ENCODE data around the gene DPCD.

DPCD gene

GRCh38 chr10:101588879-101589278 is 758 bp downstream of the DPCD start:
- no peak for DNase-seq

DNA sequence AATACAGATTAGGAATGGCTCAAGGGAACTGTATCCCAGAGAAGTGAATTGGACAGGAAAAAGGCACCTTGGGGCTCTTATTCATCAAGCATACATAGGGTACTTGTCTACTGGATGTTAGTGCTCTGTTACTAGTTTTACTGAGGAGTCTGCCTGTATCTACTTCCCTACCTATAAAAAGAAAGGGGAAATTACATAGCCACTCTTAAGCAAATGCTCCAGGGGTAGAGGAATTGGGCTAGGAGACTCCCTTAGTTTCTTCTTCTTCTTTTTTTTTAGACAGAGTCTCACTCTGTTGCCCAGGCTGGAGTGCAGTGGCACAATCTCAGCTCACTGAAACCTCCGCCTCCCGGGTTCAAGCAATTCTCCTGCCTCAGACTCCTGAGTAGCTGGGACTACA is 5.2 kb downstream of the DPCD start:
- peak; percentile 60 to 65 for DNase-seq

DNA sequence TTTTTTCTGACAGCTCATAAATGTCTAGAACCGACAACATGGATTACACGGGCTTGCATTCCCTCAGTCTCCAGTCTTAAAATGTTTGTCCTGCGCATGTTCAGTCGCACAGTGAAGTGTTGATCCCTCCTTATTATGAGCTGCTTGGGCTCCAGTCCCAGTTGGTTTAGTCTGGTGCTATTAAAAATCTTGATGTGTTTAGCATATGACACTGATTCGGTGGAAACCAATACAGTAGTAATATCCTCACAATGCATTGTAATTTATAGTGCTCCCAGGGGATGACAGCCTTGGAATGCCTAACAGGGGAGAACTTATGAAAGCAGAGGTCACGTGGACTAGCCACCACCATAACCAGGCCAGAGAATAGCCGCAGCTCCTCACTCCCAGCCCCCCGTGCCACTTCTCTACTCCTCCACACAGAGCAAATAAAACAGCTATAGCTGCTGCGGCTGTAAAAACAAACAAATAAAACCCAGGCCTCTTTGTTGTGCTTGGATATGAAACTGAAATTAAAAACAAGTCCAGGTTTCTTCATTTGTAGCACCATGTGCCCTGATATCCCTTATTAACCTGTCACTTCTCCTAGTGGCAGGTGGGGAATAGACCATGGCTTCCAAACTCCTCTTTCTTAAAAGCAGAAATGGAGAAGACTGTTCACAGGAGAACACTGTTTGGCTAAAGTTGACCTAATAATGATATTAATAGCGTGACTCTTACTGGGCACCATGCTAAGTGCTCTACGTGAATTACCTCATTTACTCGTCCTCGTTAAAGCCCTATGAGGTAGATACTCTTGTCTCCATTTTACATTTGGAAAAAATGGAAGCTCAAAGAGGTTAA is 7.7 kb downstream of the DPCD start:
- DNase-seq, result no peak

GRCh38 chr10:101597091-101597900 is 9.2 kb downstream of the DPCD start:
- DNase-seq, result no peak

- DNase-seq, result no peak
Measured at GRCh38 chr10:101601541-101601940, 13.4 kb downstream of the DPCD start.

DNA sequence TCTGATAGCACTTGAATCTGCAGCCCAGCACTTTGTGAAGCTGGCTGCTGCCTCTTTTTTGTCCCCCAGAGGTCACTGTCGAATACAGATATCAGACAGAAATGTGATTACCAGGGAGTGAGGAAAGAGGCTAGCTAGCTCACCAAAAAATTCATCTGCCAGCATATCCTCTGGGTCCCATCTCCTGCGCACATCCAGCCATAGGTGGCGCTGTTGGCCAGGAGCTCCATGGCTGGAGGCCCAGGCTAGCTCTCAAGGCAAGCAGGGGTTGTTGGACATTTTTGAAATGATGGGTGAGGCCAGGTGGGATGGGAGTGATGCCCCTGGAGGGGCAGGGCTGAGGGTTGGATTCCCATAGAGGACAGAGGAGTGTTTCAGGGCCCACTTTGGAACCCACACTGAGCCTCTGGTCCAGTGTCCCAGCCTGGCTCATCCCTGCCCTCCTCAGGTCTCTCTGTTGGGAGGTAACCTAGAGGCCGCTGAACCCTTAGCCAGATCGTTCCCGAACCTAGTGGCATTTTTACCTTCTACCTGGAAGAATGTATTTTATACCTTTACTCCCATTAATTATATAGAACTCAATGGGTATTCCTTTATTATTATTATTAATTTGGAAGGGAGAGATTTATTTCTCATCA is 14.8 kb downstream of the DPCD start:
- DNase-seq, result peak; percentile 22 to 76

DNA sequence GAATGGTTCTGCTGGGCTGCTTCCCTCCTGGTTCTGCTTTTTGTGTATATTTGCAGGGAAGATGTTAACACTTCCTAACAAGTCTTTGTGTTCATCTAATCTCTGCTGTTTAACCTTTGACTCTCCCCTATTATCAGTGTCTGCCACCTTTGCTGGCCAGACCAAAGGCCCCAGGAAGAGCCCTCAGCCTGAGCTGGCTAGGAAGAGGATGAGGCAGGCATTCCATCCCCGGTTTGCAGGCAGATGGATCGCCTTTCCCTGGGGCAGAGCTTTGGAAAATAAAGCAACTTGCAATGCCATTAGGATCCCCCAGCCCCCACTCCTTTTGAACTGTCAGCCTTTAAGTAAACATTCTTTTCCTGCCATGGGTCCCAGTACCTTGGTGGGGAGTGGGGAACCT is 19.0 kb downstream of the DPCD start:
- no peak for DNase-seq

GRCh38 chr10:101609481-101609880 is 21.4 kb downstream of the DPCD start:
- DNase-seq, result peak in 1 of 2 donors; percentile 15

- DNase-seq, result no peak
Measured at GRCh38 chr10:101611096-101611905, 23.2 kb downstream of the DPCD start.

- DNase-seq, result no peak
Measured at GRCh38 chr10:101612086-101612485, 24.0 kb downstream of the DPCD start.

DNA sequence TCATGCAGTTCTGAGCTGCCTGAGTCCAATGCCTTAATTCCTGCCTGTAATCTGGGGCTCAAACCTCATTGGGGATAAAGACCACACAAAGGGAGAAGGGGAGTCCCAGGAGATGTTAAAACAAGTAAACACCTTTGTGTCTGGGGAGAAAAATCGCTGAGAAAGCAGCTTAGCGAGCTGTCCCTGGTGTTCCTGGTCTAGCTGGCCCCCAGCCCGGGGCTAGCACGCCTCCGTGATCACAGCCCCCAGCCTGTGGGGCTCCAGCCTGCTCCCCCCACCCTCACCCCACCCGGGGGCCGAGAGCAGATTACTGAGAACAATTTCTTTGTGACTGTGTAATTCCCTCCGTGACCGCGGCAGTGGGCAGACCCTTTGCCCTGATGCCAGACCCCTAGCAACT is 24.8 kb downstream of the DPCD start:
- DNase-seq, result no peak

GRCh38 chr10:101613646-101614045 is 25.5 kb downstream of the DPCD start:
- no peak for DNase-seq

DNA sequence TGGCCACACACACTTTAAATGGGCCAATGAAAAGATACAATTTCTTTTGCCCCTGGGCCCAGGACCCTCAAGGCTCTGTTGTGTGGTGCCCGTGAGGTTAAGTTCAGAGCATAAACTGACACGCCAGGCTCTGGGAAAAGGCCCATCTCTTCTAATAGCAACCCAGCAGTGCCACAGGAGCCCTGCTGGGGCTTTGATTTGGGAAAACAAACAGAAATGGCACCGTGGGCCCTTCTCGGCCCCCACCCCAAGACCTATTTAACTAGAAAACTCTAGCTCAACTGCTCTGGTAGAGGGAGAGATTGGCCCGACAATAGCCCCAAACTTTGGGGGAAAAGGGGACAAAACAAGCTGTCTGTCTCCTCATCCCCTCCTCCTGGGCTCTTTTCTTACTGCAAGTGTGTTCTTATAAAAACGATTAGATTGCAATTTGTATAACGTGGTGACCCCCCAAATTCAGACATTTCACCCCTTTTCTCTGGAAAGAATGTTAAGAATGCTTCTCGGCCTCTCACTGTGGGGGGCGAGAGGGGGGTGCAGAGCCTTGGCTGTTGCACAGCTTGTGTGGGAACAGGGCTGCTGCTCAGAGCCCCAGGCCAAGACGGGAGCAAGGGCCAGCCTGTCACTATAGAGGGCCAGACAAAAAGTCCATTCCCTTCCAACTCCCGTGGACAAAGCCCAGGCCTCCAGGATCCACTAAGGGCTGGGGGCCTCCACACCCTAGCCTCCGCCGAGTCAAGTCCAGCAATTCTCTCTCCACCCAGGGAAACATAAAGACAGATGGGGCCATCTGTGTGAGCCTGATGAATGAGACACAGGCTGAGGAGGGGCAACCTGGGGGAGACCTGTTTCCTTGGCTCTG is 26.8 kb downstream of the DPCD start:
- DNase-seq, result no peak

- no peak for DNase-seq
Measured at GRCh38 chr10:101615525-101616116, 27.5 kb downstream of the DPCD start.

DNA sequence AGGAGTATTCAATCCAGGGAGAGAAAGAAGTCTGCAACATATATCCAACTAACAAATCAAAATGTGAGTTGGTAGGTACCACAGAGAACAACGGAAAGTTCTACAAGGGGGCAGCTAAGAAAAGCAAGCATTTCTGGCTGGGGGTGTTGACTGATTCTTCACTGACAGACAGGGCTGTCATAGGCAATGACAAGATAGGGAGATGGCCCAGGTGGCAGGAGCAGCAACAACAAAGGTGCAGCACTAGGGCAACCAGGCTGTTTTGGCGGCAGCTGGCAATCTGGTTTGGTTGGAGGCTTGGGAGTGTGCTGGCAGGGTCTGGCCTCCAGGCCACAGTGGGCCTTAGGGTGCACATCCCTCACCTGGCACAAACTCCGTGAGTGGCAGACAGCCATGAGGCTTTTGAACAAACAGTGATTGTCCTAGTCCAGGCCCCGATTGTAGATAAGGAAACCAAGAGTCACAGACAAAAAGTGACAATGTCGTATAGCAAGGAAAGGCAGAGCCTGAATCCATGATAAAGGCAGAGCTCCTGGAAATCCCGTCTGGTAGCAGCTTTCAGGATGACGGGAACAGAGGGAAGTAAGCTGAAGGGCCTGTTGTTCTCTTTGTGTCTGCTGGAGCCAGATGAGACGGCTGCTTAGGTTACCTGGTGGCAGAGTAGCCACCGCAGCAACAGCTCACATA is 28.4 kb downstream of the DPCD start:
- DNase-seq, result no peak

DNA sequence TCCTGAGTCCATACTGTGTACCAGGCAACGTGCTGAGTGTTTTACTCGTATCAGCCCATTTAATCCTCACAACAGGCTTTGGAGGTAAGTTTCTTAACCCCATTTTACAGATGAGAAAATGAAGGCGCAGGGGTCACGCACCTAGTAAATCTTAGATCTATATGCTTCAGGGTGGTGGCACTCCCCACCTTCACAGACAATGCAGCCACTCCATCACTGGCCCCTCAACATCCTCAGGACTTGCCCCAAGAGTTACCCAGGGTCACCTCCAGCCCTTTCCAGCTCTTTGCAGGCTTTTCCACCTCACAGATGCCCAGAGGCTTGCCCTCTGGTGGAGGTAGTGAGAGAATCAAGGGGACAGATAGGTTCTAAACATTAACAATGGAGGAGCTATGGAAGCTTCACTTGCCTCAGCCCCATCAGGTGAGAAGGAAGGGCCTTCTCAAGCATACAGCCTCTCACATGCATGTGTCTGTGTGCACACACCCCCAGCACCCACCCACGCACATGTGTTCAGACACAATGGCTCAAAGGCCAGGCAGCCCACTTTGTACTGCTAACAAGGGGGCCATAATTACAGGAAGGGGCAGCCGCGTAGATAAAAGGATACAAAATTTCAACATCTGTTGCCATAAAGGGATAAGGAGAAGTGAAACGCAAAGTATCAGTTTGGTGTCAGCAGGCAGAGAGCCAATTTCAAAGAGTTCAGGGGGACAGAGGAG is 29.1 kb downstream of the DPCD start:
- peak in 1 of 2 donors; percentile 1 for DNase-seq

- DNase-seq, result no peak
Measured at GRCh38 chr10:101617824-101618568, 29.9 kb downstream of the DPCD start.

GRCh38 chr10:101618871-101619270 is 30.8 kb downstream of the DPCD start:
- DNase-seq, result no peak

DNA sequence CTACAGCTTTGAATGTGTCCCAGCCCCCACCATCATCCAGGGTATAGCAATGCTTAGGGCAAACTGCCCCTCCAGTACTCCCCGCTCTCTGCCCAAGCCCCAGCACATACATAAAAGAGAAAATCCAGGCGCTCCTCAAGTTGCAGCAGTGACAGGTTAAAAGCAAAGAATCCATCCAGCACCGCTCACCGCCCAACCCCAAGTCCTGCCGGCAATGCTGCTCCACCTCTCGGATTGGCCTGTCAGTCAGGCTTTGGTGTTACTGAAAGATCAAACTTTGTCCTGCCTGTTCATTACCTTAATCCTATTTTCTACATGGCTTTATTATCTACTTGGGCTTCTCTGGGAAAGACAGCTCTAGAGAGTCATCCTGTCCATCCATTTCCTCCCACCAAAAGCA is 31.9 kb downstream of the DPCD start:
- DNase-seq, result no peak

All from inflammatory macrophage treated with lipopolysaccharide for 1 hour (primary cell).